Endothelial cell of umbilical vein (primary cell): ENCODE data around the gene ZNF43. TPM values are rescaled to one million over a fixed set of nuclear protein-coding genes. Genes with fewer than 3 reads are reported as not detected.

Source experiments
- BruUV-seq: library from RNA; stranded (reverse); fragments of 400-500 nt; replicated peaks from 2 replicates; lab custom pipeline; 2021; lab: Mats Ljungman, UMichigan
- CTCF ChIA-PET: fragments of 300-600, 350-600 bp; sonication (Branson Sonifier 250); formaldehyde crosslinking; loops from one replicate; lab custom pipeline; 2021; ENCODE audit warnings: antibody characterized with exemption, inconsistent platforms; lab: Charles Lee
- POLR2A ChIA-PET: fragments of 300-600, 350-600 bp; sonication (Branson Sonifier 250); formaldehyde crosslinking; loops from one replicate; lab custom pipeline; 2021; ENCODE audit warnings: antibody characterized with exemption, inconsistent platforms; lab: Charles Lee
- DNase-seq: peaks from one replicate; pipeline ENCODE4 v3.0.0-alpha.2; 2011; ENCODE audit warnings: low read depth, low spot score
- FAIRE-seq: peaks from 2 replicates; lab custom pipeline; 2011; peaks lifted over from hg19 to GRCh38; lab: Jason Lieb, UNC
- H2AFZ ChIP-seq: 2 replicates; pipeline ENCODE4 v1.6.0; 2012; ENCODE audit warnings: low read depth, low read length, control low read depth, inconsistent platforms
- H3K27ac ChIP-seq: 2 replicates; pipeline ENCODE4 v1.5.1; 2011; ENCODE audit warnings: low read depth, mild to moderate bottlenecking, control low read depth, low read length, moderate library complexity; ENCODE audit not compliant: insufficient read depth
- H3K27me3 ChIP-seq, 2 experiments: 2 replicates each; pipeline versions ENCODE4 v1.6.0 to v1.6.1; 2011; ENCODE audit warnings: low read length in 2 of 2, mixed read lengths in 1 of 2; ENCODE audit not compliant: control insufficient read depth in 2 of 2, insufficient read depth in 2 of 2
- H3K36me3 ChIP-seq, 2 experiments: 2 replicates in 1 of 2; 3 replicates in 1 of 2; pipeline ENCODE4 v1.5.1; 2011; ENCODE audit warnings: low read length in 2 of 2, mild to moderate bottlenecking in 1 of 2, moderate library complexity in 1 of 2; ENCODE audit not compliant: control insufficient read depth in 2 of 2, insufficient read depth in 2 of 2; ENCODE audit errors: extremely low read depth in 1 of 2
- H3K4me1 ChIP-seq: 3 replicates; pipeline ENCODE4 v1.5.1; 2011; ENCODE audit warnings: mild to moderate bottlenecking, low read length; ENCODE audit not compliant: control insufficient read depth, insufficient read depth; ENCODE audit errors: extremely low read depth
- H3K4me2 ChIP-seq: 2 replicates; pipeline ENCODE4 v1.6.1; 2011; ENCODE audit warnings: low read length, control low read depth, mixed read lengths; ENCODE audit not compliant: insufficient read depth
- H3K4me3 ChIP-seq, 3 experiments: fragments of 200-600 bp in 1 of 3; sonication (generic), shearing (Covaris generic) in 1 of 3; replicated peaks in 1 of 3; 2 replicates each; pipeline ENCODE4 v1.5.1; 2011 to 2016; ENCODE audit warnings: control low read depth in 3 of 3, low read length in 3 of 3, mild to moderate bottlenecking in 2 of 3, inconsistent platforms in 1 of 3, low read depth in 1 of 3, moderate library complexity in 1 of 3; ENCODE audit not compliant: insufficient read depth in 1 of 3
- H3K79me2 ChIP-seq: 2 replicates; pipeline ENCODE4 v1.6.0; 2012; ENCODE audit warnings: low read length, inconsistent platforms; ENCODE audit not compliant: control insufficient read depth, insufficient read depth
- H3K9ac ChIP-seq: replicated peaks from 2 replicates; pipeline ENCODE3; 2011; ENCODE audit warnings: low read length, control low read depth; ENCODE audit not compliant: insufficient read depth; ENCODE audit errors: extremely low read depth
- H3K9me1 ChIP-seq: replicated peaks from 3 replicates; pipeline ENCODE4 v1.6.0; 2011; ENCODE audit warnings: mild to moderate bottlenecking, low read length; ENCODE audit not compliant: control insufficient read depth, insufficient read depth; ENCODE audit errors: extremely low read depth
- H3K9me3 ChIP-seq: replicated peaks from 2 replicates; pipeline ENCODE4 v1.5.1; 2012; ENCODE audit warnings: low read length, inconsistent platforms; ENCODE audit not compliant: control insufficient read depth, insufficient read depth
- H4K20me1 ChIP-seq: replicated peaks from 2 replicates; pipeline ENCODE3; 2011; ENCODE audit warnings: mild to moderate bottlenecking, low read length; ENCODE audit not compliant: control insufficient read depth, insufficient read depth; ENCODE audit errors: extremely low read depth
- EZH2 ChIP-seq: IDR thresholded peaks from 2 replicates; pipeline ENCODE4 v1.6.1; 2012; ENCODE audit warnings: borderline replicate concordance, low read depth, mild to moderate bottlenecking, moderate library complexity, low read length, inconsistent platforms; ENCODE audit not compliant: severe bottlenecking
- FOS ChIP-seq: IDR thresholded peaks from 2 replicates; pipeline ENCODE4 v1.6.1; 2011; ENCODE audit warnings: mild to moderate bottlenecking, low read length, moderate library complexity, borderline replicate concordance; ENCODE audit not compliant: insufficient read depth
- GATA2 ChIP-seq: IDR thresholded peaks from 2 replicates; pipeline ENCODE4 v1.7.0; 2011; ENCODE audit warnings: low read depth, mild to moderate bottlenecking, moderate library complexity, mixed read lengths, low read length; ENCODE audit not compliant: insufficient read length, insufficient read depth
- JUN ChIP-seq: IDR thresholded peaks from 2 replicates; pipeline ENCODE4 v1.6.1; 2011; ENCODE audit warnings: borderline replicate concordance, low read depth; ENCODE audit not compliant: insufficient read length, insufficient read depth
- MYC ChIP-seq: IDR thresholded peaks from one replicate; pipeline ENCODE4 v1.6.1; 2011; ENCODE audit warnings: mild to moderate bottlenecking, low read depth, low read length
- POLR2A ChIP-seq: IDR thresholded peaks from 2 replicates; pipeline ENCODE4 v1.6.1; 2012; ENCODE audit warnings: low read depth, mild to moderate bottlenecking, control low read depth, low read length
- POLR2AphosphoS5 ChIP-seq: IDR thresholded peaks from 2 replicates; pipeline ENCODE4 v1.6.1; 2012; ENCODE audit warnings: low read depth, mild to moderate bottlenecking, control low read depth, low read length, moderate library complexity; ENCODE audit not compliant: insufficient read depth
- dilution Hi-C: fragments of 300-500 bp; cut with MboI; formaldehyde crosslinking; loops from one replicate; pipeline ENCODE4 v1.15.0; 2019; ENCODE audit warnings: low sequenced_read_pairs; ENCODE audit not compliant: extremely low pct_ligation_motif_present
- intact Hi-C: fragments of 100-400 bp; cut with micrococcal nuclease; formaldehyde crosslinking; loops from one replicate; pipeline ENCODE4 v1.10.0; 2022
- polyA plus RNA-seq, 4 experiments: library from polyadenylated mRNA; depleted of rRNA in 3 of 4; stranded (reverse) in 3 of 4; unstranded in 1 of 4; fragments of >200 nt; gene quantifications; 2 replicates each; pipeline versions ENCODE4 v1.2.1 to v1.2.3, GENCODE V29; 2011 to 2012; ENCODE audit warnings: missing spikeins in 1 of 4
- total RNA-seq: library from RNA; stranded (reverse); gene quantifications from 2 replicates; pipeline ENCODE4 v1.2.3, GENCODE V29; 2021
- TF ChIP-seq, protein P1 (sequence below), 2 donors: IDR thresholded peaks; 1 replicate in 1 of 2; 2 replicates in 1 of 2; pipeline ENCODE4 v1.5.1; 2011; ENCODE audit warnings: low read length in 2 of 2, mild to moderate bottlenecking in 2 of 2, moderate library complexity in 2 of 2, control low read depth in 1 of 2, inconsistent platforms in 1 of 2, low read depth in 1 of 2; ENCODE audit not compliant: insufficient read depth in 1 of 2; ENCODE audit errors: extremely low read depth in 1 of 2
- TF ChIP-seq, protein P2 (sequence below): IDR thresholded peaks from 2 replicates; pipeline ENCODE4 v1.6.1; 2011; ENCODE audit not compliant: insufficient read depth, insufficient read length

Gene ZNF43
- total and polyA plus RNA-seq, 2 donors (not counting 3 experiments of a cell fraction or from before 2014, with no cell fraction given), result 6.4 to 21.1 TPM

GRCh38 chr19:21848706-21849105 lies 12.7 kb upstream of the ZNF43 start:
- Histone ChIP-seq H3K9me3 (no peaks in the 10 kb centered on the region), H3K4me3 (no peak overlapping the region), H3K9ac (no peak overlapping the region), H3K27ac (no peak overlapping the region), H3K4me2 (no peak overlapping the region), H3K36me3 (peaks cover 2 to 10% of the 10 kb centered on the region in 2 experiments), H3K9me1 (no peaks in the 10 kb centered on the region), H3K27me3 (no peaks in the 10 kb centered on the region), H2AFZ (no peak overlapping the region), H4K20me1 (no peaks in the 10 kb centered on the region), H3K79me2 (peaks cover 10% of the 10 kb centered on the region), H3K4me1 (peaks cover 6% of the 10 kb centered on the region)
- no peak for DNase-seq
- CTCF ChIA-PET, result no interaction called here
- no peak for FAIRE-seq
- dilution Hi-C loops, result no loop called here
- BruUV-seq, result no TSS peak
- intact Hi-C loops, result no loop called here
- no peak for TF ChIP-seq EZH2
- no peak for TF ChIP-seq MYC
- no peak for TF ChIP-seq POLR2A
- POLR2A ChIA-PET, result no interaction called here

- Histone ChIP-seq H3K27ac (no peak overlapping the region), H3K79me2 (no peaks in the 10 kb centered on the region), H3K9me3 (no peaks in the 10 kb centered on the region), H3K9me1 (no peaks in the 10 kb centered on the region), H2AFZ (no peak overlapping the region), H3K4me3 (no peak overlapping the region), H3K4me1 (no peaks in the 10 kb centered on the region), H4K20me1 (no peaks in the 10 kb centered on the region), H3K4me2 (no peak overlapping the region), H3K27me3 (no peaks in the 10 kb centered on the region), H3K36me3 (peaks cover 22 to 23% of the 10 kb centered on the region in 2 experiments), H3K9ac (no peak overlapping the region)
- intact Hi-C loops, result no loop called here
- no peak for DNase-seq
- POLR2A ChIA-PET, result no interaction called here
- dilution Hi-C loops, result no loop called here
- TF ChIP-seq, protein P1, sequence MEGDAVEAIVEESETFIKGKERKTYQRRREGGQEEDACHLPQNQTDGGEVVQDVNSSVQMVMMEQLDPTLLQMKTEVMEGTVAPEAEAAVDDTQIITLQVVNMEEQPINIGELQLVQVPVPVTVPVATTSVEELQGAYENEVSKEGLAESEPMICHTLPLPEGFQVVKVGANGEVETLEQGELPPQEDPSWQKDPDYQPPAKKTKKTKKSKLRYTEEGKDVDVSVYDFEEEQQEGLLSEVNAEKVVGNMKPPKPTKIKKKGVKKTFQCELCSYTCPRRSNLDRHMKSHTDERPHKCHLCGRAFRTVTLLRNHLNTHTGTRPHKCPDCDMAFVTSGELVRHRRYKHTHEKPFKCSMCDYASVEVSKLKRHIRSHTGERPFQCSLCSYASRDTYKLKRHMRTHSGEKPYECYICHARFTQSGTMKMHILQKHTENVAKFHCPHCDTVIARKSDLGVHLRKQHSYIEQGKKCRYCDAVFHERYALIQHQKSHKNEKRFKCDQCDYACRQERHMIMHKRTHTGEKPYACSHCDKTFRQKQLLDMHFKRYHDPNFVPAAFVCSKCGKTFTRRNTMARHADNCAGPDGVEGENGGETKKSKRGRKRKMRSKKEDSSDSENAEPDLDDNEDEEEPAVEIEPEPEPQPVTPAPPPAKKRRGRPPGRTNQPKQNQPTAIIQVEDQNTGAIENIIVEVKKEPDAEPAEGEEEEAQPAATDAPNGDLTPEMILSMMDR (IDR thresholded peaks at IDR 0.05; ENCODE audit: extremely low read depth in 1 of 2, insufficient read depth in 1 of 2, low read depth in 1 of 2, low read length in 2 of 2), result no peak
- TF ChIP-seq POLR2AphosphoS5, result no peak
- TF ChIP-seq MYC, result no peak
- TF ChIP-seq POLR2A, result no peak
- TF ChIP-seq GATA2, result no peak
- TF ChIP-seq, protein P2, sequence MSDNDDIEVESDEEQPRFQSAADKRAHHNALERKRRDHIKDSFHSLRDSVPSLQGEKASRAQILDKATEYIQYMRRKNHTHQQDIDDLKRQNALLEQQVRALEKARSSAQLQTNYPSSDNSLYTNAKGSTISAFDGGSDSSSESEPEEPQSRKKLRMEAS, result no peak
- TF ChIP-seq EZH2, result no peak
- no peak for TF ChIP-seq JUN
- no peak for TF ChIP-seq FOS
- BruUV-seq, result no TSS peak
- FAIRE-seq, result no peak
- CTCF ChIA-PET, result no interaction called here
Measured at GRCh38 chr19:21843081-21843480, 7.1 kb upstream of the ZNF43 start.
